ENCODE data around the gene ZCCHC14. TPM values are rescaled to one million over a fixed set of nuclear protein-coding genes. Genes with fewer than 3 reads are reported as not detected.

Gene ZCCHC14
- total RNA-seq, 4 donors from 2014 or later = 12.9 to 24.7 (median 18.6) TPM

DNA sequence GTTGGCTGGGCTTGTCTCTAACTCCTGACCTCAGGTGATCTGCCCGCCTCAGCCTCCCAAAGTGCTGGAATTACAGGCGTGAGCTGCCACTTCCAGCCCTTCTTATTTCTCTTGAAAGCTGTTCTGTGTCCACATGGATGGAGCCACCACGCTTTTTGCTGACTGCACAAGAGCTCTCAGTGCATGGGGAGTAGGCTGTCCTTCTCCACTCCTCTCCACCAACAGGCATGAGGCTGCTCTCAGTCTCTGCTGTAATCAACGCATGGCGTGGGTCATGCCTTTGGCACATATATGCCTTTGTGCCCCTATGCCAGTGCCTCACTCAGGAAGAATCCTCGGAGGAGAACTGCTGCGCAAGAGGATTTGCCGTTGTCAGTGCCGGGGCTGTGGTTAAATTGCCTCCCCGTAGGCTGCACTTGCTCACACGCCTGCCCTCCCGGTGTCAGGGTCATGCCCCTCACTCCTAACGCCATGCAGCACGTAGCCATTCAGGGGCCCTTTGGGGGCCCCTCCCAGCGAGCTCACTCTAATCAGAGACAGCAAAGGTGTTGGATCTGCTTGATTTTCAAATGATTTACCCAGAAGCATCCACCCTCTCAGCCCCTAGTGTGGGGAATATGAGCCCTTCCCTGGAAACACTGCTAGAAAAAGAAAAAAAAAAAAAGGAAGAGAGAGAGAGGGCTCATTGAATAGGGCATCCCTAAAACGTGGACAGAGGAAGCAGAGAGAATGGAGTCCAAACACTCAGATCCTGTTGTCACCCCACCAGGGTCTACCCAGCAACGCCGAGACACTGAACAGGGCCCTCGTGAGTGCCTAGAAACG lies 47.5 kb upstream of the ZCCHC14 start:
- Histone ChIP-seq H3K27ac (replicated peaks in 1 of 4) (peak overlapping the region in 2 of 4 donors; percentile 49 to 68), H3K36me3 (no peaks in the 10 kb centered on the region), H3K4me3 (peak overlapping the region in 1 of 4 donors; percentile 1), H3K9me3 (peaks cover 0 to 7% (median 4%) of the 10 kb centered on the region in 4 donors), H3K4me1 (peaks cover 0 to 25% (median 13%) of the 10 kb centered on the region in 4 donors), H3K27me3 (peaks cover 0 to 72% (median 2%) of the 10 kb centered on the region in 4 donors)
- 51% methylated on average over 18 of the region's 20 CpGs for WGBS
- DNase-seq (ENCODE audit: extremely low spot score) = no peak
- intact Hi-C loops (cut with DNase I) = no loop called here
- TF ChIP-seq POLR2AphosphoS5 (IDR thresholded peaks at IDR 0.05) = no peak
- no peak for TF ChIP-seq EP300 (IDR thresholded peaks at IDR 0.05)
- no peak for TF ChIP-seq POLR2A (IDR thresholded peaks at IDR 0.05; ENCODE audit: low read depth)
- no peak for TF ChIP-seq CTCF (IDR thresholded peaks at IDR 0.05)

DNA sequence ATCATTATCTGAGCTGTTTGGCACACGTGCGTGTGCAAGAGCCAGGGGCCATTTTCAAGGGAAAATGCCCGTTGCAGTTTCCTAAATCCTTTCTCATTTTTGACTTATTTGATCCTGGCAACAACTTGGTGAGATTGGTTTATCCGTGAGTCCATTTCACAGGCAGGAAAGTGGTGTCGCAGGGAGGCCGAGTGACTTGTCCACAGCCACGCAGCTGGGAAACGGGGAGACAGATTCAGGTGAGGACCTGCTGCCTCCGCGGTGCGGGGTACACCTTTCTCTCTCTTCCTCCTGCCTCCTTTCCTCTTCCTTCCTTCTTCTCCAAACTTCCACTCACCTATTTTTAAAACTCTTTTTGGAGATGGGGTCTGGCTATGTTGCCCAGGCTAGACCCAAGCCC lies 46.3 kb upstream of the ZCCHC14 start:
- Histone ChIP-seq H3K4me3 (no peak overlapping the region), H3K27me3 (peaks cover 0 to 66% (median 2%) of the 10 kb centered on the region in 4 donors), H3K4me1 (peaks cover 0 to 25% (median 13%) of the 10 kb centered on the region in 4 donors), H3K27ac (replicated peaks in 1 of 4) (no peak overlapping the region), H3K36me3 (no peaks in the 10 kb centered on the region), H3K9me3 (peaks cover 0 to 7% (median 6%) of the 10 kb centered on the region in 4 donors)
- 93% methylated on average over 8 of the region's 11 CpGs for WGBS
- intact Hi-C loops (cut with DNase I) = no loop called here
- TF ChIP-seq EP300 (IDR thresholded peaks at IDR 0.05) (no peak), POLR2A (IDR thresholded peaks at IDR 0.05; ENCODE audit: low read depth) (no peak)
- DNase-seq (ENCODE audit: extremely low spot score) = no peak

- peaks cover 0 to 12% (median 9%) of the 10 kb centered on the region in 4 donors for H3K9me3 ChIP-seq
- H3K27me3 ChIP-seq = peaks cover 0 to 60% (median 2%) of the 10 kb centered on the region in 4 donors
- intact Hi-C loops (cut with DNase I) = no loop called here
- peaks cover 0 to 24% (median 13%) of the 10 kb centered on the region in 4 donors for H3K4me1 ChIP-seq
- H3K4me3 ChIP-seq = no peak overlapping the region
- H3K27ac ChIP-seq (replicated peaks in 1 of 4) = no peak overlapping the region
- DNase-seq (ENCODE audit: extremely low spot score) = no peak
- no peak for TF ChIP-seq POLR2AphosphoS5 (IDR thresholded peaks at IDR 0.05)
- no peak for TF ChIP-seq CTCF (IDR thresholded peaks at IDR 0.05)
- TF ChIP-seq POLR2A (IDR thresholded peaks at IDR 0.05; ENCODE audit: low read depth) = no peak
- TF ChIP-seq EP300 (IDR thresholded peaks at IDR 0.05) = no peak
- WGBS = 74% methylated on average over 11 of the region's 11 CpGs
- H3K36me3 ChIP-seq = no peaks in the 10 kb centered on the region
Observed at GRCh38 chr16:87538594-87538993, 45.8 kb upstream of the ZCCHC14 start.

- no peak for DNase-seq (ENCODE audit: extremely low spot score)
- Histone ChIP-seq H3K9me3 (peaks cover 0 to 16% (median 12%) of the 10 kb centered on the region in 4 donors), H3K4me3 (no peak overlapping the region), H3K36me3 (no peaks in the 10 kb centered on the region), H3K4me1 (peaks cover 0 to 22% (median 12%) of the 10 kb centered on the region in 4 donors), H3K27ac (replicated peaks in 1 of 4) (no peak overlapping the region), H3K27me3 (peaks cover 0 to 56% (median 2%) of the 10 kb centered on the region in 4 donors)
- intact Hi-C loops (cut with DNase I) = no loop called here
- TF ChIP-seq CTCF (IDR thresholded peaks at IDR 0.05) = no peak
- no peak for TF ChIP-seq POLR2AphosphoS5 (IDR thresholded peaks at IDR 0.05)
- TF ChIP-seq POLR2A (IDR thresholded peaks at IDR 0.05; ENCODE audit: low read depth) = no peak
- TF ChIP-seq EP300 (IDR thresholded peaks at IDR 0.05) = no peak
- 64% methylated on average over 4 of the region's 4 CpGs for WGBS
Observed at GRCh38 chr16:87538160-87538559, 45.3 kb upstream of the ZCCHC14 start.

DNA sequence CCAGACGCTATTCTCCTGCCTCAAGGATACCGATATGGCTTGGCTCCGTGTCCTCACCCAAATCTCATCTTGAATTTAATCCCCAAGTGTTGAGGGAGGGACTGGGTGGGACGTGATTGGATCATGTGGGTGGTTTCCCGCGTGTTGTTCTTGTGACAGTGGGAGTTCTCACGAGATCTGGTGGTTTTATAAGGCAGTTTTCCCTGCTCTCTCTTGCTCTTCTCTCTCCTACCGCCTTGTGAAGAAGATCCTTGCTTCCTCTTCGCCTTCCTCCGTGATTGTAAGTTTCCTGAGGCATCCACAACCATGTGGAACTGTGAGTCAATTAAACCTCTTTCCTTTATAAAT lies 43.9 kb upstream of the ZCCHC14 start:
- H3K4me3 ChIP-seq = no peak overlapping the region
- H3K4me1 ChIP-seq = peaks cover 0 to 15% (median 7%) of the 10 kb centered on the region in 4 donors
- TF ChIP-seq POLR2A (IDR thresholded peaks at IDR 0.05; ENCODE audit: low read depth) (no peak), CTCF (IDR thresholded peaks at IDR 0.05) (no peak), EP300 (IDR thresholded peaks at IDR 0.05) (no peak), POLR2AphosphoS5 (IDR thresholded peaks at IDR 0.05) (no peak)
- peaks cover 0 to 51% (median 2%) of the 10 kb centered on the region in 4 donors for H3K27me3 ChIP-seq
- no peak overlapping the region for H3K27ac ChIP-seq (replicated peaks in 1 of 4)
- DNase-seq (ENCODE audit: extremely low spot score) = no peak
- WGBS = 72% methylated on average over 10 of the region's 10 CpGs
- intact Hi-C loops (cut with DNase I) = no loop called here
- no peaks in the 10 kb centered on the region for H3K36me3 ChIP-seq
- peaks cover 0 to 29% (median 22%) of the 10 kb centered on the region in 4 donors for H3K9me3 ChIP-seq

Data from esophagus muscularis mucosa (tissue), 4 donors.